Trophoblast cell (in vitro differentiated cells and primary cell): ENCODE results near the gene CYTH4.

Experiments used
- DNase-seq, 2 donors: peaks; one replicate each; pipeline ENCODE4 v3.0.0-alpha.2; 2016
- H2AFZ ChIP-seq: 2 replicates; pipeline ENCODE4 v1.6.1; 2013; ENCODE audit warnings: low read length, moderate library complexity, mild to moderate bottlenecking; ENCODE audit not compliant: insufficient read depth, poor library complexity
- H2AK5ac ChIP-seq: 2 replicates; pipeline ENCODE4 v1.6.1; 2013; ENCODE audit warnings: mild to moderate bottlenecking, low read length
- H2BK120ac ChIP-seq: 2 replicates; pipeline ENCODE4 v1.6.1; 2013; ENCODE audit warnings: low read length, mild to moderate bottlenecking, moderate library complexity; ENCODE audit not compliant: insufficient read depth, poor library complexity
- H2BK12ac ChIP-seq: 2 replicates; pipeline ENCODE4 v1.6.1; 2013; ENCODE audit warnings: mild to moderate bottlenecking, low read length, moderate library complexity
- H2BK5ac ChIP-seq: 2 replicates; pipeline ENCODE4 v1.6.1; 2013; ENCODE audit warnings: low read length, low read depth, moderate library complexity, mild to moderate bottlenecking; ENCODE audit not compliant: poor library complexity
- H3K14ac ChIP-seq: 2 replicates; pipeline ENCODE4 v1.6.1; 2013; ENCODE audit warnings: mild to moderate bottlenecking, low read length
- H3K18ac ChIP-seq: 2 replicates; pipeline ENCODE4 v1.6.1; 2013; ENCODE audit warnings: mild to moderate bottlenecking, low read length
- H3K23ac ChIP-seq: 2 replicates; pipeline ENCODE4 v1.6.1; 2013; ENCODE audit warnings: low read length
- H3K27ac ChIP-seq: 2 replicates; pipeline ENCODE4 v1.5.1; 2013; ENCODE audit warnings: low read depth, mild to moderate bottlenecking, inconsistent platforms, low read length, moderate library complexity
- H3K27me3 ChIP-seq: 2 replicates; pipeline ENCODE4 v1.6.1; 2013; ENCODE audit warnings: inconsistent platforms, mild to moderate bottlenecking, low read length, moderate library complexity; ENCODE audit not compliant: insufficient read depth
- H3K36me3 ChIP-seq, 2 experiments: 1 replicate in 1 of 2; 2 replicates in 1 of 2; pipeline ENCODE4 v1.6.1; 2013; ENCODE audit warnings: low read length in 2 of 2, mild to moderate bottlenecking in 2 of 2, moderate library complexity in 1 of 2; ENCODE audit not compliant: insufficient read depth in 2 of 2, control insufficient read depth in 1 of 2
- H3K4ac ChIP-seq: 2 replicates; pipeline ENCODE4 v1.6.1; 2013; ENCODE audit warnings: low read depth, mild to moderate bottlenecking, low read length, moderate library complexity
- H3K4me1 ChIP-seq, 2 experiments: 1 replicate in 1 of 2; 2 replicates in 1 of 2; pipeline ENCODE4 v1.6.1; 2013; ENCODE audit warnings: low read length in 2 of 2, mild to moderate bottlenecking in 2 of 2, moderate library complexity in 1 of 2; ENCODE audit not compliant: insufficient read depth in 2 of 2, control insufficient read depth in 1 of 2
- H3K4me2 ChIP-seq: 2 replicates; pipeline ENCODE4 v1.6.1; 2013; ENCODE audit warnings: inconsistent platforms, mild to moderate bottlenecking, low read length, moderate library complexity
- H3K4me3 ChIP-seq: 2 replicates; pipeline ENCODE4 v1.5.1; 2013; ENCODE audit warnings: mild to moderate bottlenecking, low read depth, low read length, inconsistent platforms
- H3K79me1 ChIP-seq: one replicate; pipeline ENCODE4 v1.6.1; 2013; ENCODE audit warnings: low read length
- H3K79me2 ChIP-seq: 2 replicates; pipeline ENCODE4 v1.6.1; 2013; ENCODE audit warnings: low read length, mild to moderate bottlenecking; ENCODE audit not compliant: control insufficient read depth, insufficient read depth, poor library complexity
- H3K9ac ChIP-seq: 2 replicates; pipeline ENCODE4 v1.6.1; 2013; ENCODE audit warnings: mild to moderate bottlenecking, low read length
- H3K9me3 ChIP-seq: 2 replicates; pipeline ENCODE4 v1.6.1; 2013; ENCODE audit warnings: low read depth, mild to moderate bottlenecking, control low read depth, inconsistent platforms, low read length; ENCODE audit not compliant: insufficient read depth
- H4K12ac ChIP-seq: 2 replicates; pipeline ENCODE4 v1.6.1; 2013; ENCODE audit warnings: low read depth, mild to moderate bottlenecking, low read length, moderate library complexity
- H4K8ac ChIP-seq: 2 replicates; pipeline ENCODE4 v1.6.1; 2013; ENCODE audit warnings: low read depth, mild to moderate bottlenecking, low read length, moderate library complexity
- H4K91ac ChIP-seq: one replicate; pipeline ENCODE4 v1.6.1; 2013; ENCODE audit warnings: low read depth, mild to moderate bottlenecking, low read length, moderate library complexity
- WGBS: extraction: QIAGEN DNeasy Blood & Tissue Kit; methylation state at CpG from one replicate; pipeline ENCODE4 v1.1.7; 2013; ENCODE audit warnings: missing lambda C conversion rate; ENCODE audit not compliant: insufficient read length, insufficient coverage; ENCODE audit errors: extremely low coverage; 5-methylcytosine and 5-hydroxymethylcytosine counted together

Gene CYTH4

DNA sequence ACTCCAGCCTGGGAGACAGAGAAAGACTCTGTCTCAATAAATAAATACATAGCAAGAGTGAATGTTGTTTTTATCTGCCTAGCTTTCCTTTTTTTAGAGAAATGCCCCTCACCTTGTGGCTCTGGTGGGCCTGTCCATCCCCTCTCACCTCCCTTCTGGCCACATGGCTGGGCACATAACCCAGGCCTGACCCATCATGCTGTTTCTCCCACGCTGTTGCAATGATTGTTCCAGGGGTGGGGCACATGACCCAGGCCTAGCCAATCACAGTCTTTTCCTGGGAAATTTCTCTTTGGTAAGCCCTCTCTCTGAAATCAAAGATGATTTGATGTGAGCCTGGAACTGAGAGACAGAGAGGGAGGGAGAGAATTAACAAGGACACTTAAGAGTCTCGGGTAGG, 5.5 kb upstream of the CYTH4 start:
- Histone ChIP-seq H3K23ac (no peak overlapping the region), H4K8ac (no peak overlapping the region), H3K4me2 (no peak overlapping the region), H3K18ac (no peak overlapping the region), H2BK12ac (no peak overlapping the region), H2AFZ (no peak overlapping the region), H3K27me3 (no peaks in the 10 kb centered on the region), H3K79me1 (no peaks in the 10 kb centered on the region), H4K91ac (no peak overlapping the region), H3K9me3 (peaks cover 2% of the 10 kb centered on the region), H3K4me3 (no peak overlapping the region), H2BK5ac (no peak overlapping the region), H2AK5ac (no peak overlapping the region), H3K14ac (no peak overlapping the region), H3K27ac (no peak overlapping the region), H3K4ac (no peak overlapping the region), H3K36me3 (no peaks in the 10 kb centered on the region), H4K12ac (no peak overlapping the region), H3K9ac (no peak overlapping the region), H3K4me1 (peaks cover 0 to 2% of the 10 kb centered on the region in 2 experiments), H2BK120ac (no peak overlapping the region), H3K79me2 (no peaks in the 10 kb centered on the region)
- DNase-seq: no peak
- WGBS: no CpG with 5 or more reads among the region's 2 CpGs

DNA sequence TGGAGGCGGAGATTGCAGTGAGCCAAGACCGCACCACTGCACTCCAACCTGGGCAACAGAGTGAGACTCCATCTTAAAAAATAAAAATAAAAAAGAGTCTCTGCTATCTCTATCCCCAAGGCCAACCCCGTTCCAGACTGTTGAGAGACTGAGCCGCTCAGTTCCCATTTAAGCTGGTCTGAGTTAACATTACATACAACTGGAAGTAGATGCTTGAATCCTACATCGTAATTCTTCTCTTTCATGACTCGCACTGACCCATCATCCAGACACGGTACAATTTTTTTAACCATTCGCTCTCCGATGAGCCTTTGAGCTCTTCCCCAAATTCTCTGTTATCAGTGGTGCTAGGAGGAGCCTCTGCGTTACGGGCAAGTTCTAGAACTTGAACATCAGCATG, 4.9 kb upstream of the CYTH4 start:
- H2AFZ ChIP-seq: no peak overlapping the region
- H4K8ac ChIP-seq: no peak overlapping the region
- H3K23ac ChIP-seq: no peak overlapping the region
- no peaks in the 10 kb centered on the region for H3K27me3 ChIP-seq
- no peak overlapping the region for H3K18ac ChIP-seq
- no peak overlapping the region for H3K4me2 ChIP-seq
- no peak overlapping the region for H4K91ac ChIP-seq
- H3K4me1 ChIP-seq: peaks cover 0 to 2% of the 10 kb centered on the region in 2 experiments
- no peak for DNase-seq
- no peak overlapping the region for H3K4ac ChIP-seq
- H3K79me2 ChIP-seq: no peaks in the 10 kb centered on the region
- no peak overlapping the region for H3K27ac ChIP-seq
- no peaks in the 10 kb centered on the region for H3K79me1 ChIP-seq
- no peak overlapping the region for H2BK5ac ChIP-seq
- peaks cover 2% of the 10 kb centered on the region for H3K9me3 ChIP-seq
- no peak overlapping the region for H2BK120ac ChIP-seq
- H3K14ac ChIP-seq: no peak overlapping the region
- H3K4me3 ChIP-seq: no peak overlapping the region
- no peaks in the 10 kb centered on the region for H3K36me3 ChIP-seq
- WGBS: no CpG with 5 or more reads among the region's 11 CpGs
- H3K9ac ChIP-seq: no peak overlapping the region
- H2AK5ac ChIP-seq: no peak overlapping the region
- H4K12ac ChIP-seq: no peak overlapping the region
- no peak overlapping the region for H2BK12ac ChIP-seq

DNA sequence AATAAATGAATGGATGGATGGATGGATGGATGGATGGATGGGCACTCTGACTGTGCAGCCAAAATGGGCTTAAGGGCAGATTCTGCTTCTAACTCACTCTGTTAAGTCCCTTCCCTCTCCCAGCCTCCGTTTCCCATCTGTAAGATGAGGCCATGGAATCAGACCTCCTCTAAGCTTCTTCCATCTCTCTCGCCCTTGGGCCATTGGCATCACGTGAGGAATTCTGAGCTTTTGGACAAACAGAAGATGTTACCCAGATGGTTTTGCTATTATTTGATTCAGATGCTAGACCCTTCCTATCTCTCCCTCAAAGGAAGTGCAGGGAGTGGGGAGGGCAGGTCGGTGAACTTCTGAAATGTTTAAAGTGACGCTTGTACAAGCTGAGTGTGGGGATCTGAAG, 4.0 kb upstream of the CYTH4 start:
- no peak overlapping the region for H2BK12ac ChIP-seq
- no peak for DNase-seq
- no peaks in the 10 kb centered on the region for H3K79me2 ChIP-seq
- H4K8ac ChIP-seq: no peak overlapping the region
- H4K12ac ChIP-seq: no peak overlapping the region
- H3K18ac ChIP-seq: no peak overlapping the region
- no peak overlapping the region for H3K27ac ChIP-seq
- H3K36me3 ChIP-seq: no peaks in the 10 kb centered on the region
- H3K23ac ChIP-seq: no peak overlapping the region
- no peak overlapping the region for H3K4me3 ChIP-seq
- peaks cover 2% of the 10 kb centered on the region for H3K9me3 ChIP-seq
- no CpG with 5 or more reads among the region's 5 CpGs for WGBS
- H2AK5ac ChIP-seq: no peak overlapping the region
- peaks cover 0 to under 1% of the 10 kb centered on the region in 2 experiments for H3K4me1 ChIP-seq
- no peaks in the 10 kb centered on the region for H3K27me3 ChIP-seq
- no peaks in the 10 kb centered on the region for H3K79me1 ChIP-seq
- no peak overlapping the region for H3K9ac ChIP-seq
- no peak overlapping the region for H3K4me2 ChIP-seq
- H2BK120ac ChIP-seq: no peak overlapping the region
- no peak overlapping the region for H3K14ac ChIP-seq
- no peak overlapping the region for H3K4ac ChIP-seq
- H2AFZ ChIP-seq: no peak overlapping the region
- no peak overlapping the region for H2BK5ac ChIP-seq
- H4K91ac ChIP-seq: no peak overlapping the region

DNA sequence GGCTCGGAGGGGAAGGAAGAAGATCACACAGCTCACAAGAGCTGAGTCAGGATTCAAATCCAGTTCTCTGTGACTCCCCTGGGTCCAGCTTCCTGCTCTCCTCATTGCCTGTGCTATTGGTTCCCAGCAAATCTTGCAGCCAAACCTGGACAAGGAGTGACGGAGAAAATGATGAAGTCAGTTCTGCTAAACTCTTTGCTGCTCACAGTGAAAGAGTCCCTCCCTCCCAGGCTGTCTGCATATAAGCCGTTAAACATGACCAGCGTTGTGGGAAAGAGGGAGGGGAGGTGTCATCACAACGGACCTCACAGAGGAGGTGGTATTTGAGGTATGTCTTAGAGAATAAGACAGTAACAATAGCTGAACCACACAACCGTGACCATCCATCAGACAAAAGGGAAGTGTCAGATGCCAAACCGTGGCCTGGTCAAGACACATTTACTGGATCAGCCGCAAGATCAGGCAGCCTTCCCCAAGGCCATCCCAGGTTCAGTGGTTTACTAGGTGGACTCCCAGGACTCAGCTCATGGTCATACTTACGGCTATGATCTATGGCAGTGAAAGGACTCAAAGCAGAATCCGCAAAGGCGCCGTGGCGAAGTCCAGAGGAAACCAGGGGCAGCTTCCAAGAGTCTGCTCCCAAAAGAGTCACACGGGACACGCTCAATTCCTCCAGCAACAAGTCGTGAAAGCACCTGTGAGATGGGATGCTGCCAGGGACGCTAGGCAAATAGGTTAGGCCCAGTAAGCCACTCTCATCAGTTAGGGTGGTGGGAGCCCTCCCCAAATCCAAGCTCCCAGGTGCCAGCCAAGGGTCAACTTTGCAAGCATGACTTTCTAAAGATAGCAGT, 2.8 kb upstream of the CYTH4 start:
- no peak overlapping the region for H3K9ac ChIP-seq
- no peak overlapping the region for H2BK12ac ChIP-seq
- H3K4me2 ChIP-seq: no peak overlapping the region
- H2AK5ac ChIP-seq: no peak overlapping the region
- no peaks in the 10 kb centered on the region for H3K4me1 ChIP-seq
- no peak overlapping the region for H2BK5ac ChIP-seq
- H4K91ac ChIP-seq: no peak overlapping the region
- no peak overlapping the region for H4K8ac ChIP-seq
- no peaks in the 10 kb centered on the region for H3K27me3 ChIP-seq
- no peaks in the 10 kb centered on the region for H3K79me2 ChIP-seq
- H3K4ac ChIP-seq: no peak overlapping the region
- H3K9me3 ChIP-seq: peaks cover 2% of the 10 kb centered on the region
- no CpG with 5 or more reads among the region's 17 CpGs for WGBS
- H3K79me1 ChIP-seq: no peaks in the 10 kb centered on the region
- H4K12ac ChIP-seq: no peak overlapping the region
- no peak overlapping the region for H2BK120ac ChIP-seq
- H3K4me3 ChIP-seq: no peak overlapping the region
- H3K23ac ChIP-seq: no peak overlapping the region
- H3K36me3 ChIP-seq: no peaks in the 10 kb centered on the region
- no peak overlapping the region for H3K27ac ChIP-seq
- H2AFZ ChIP-seq: no peak overlapping the region
- DNase-seq: no peak
- H3K14ac ChIP-seq: no peak overlapping the region
- H3K18ac ChIP-seq: no peak overlapping the region
